Right lobe of liver (tissue), 4 donors: ENCODE results near the gene ALMS1.

Source experiments
- CTCF ChIP-seq, 4 donors: fragments of 200-600 bp in 3 of 4; fragments of 450-650 bp in 1 of 4; IDR thresholded peaks; one replicate each; pipeline versions ENCODE4 v1.5.1 to v1.8.0; 2016 to 2022; ENCODE audit warnings: antibody characterized with exemption in 4 of 4, mild to moderate bottlenecking in 2 of 4
- POLR2A ChIP-seq: fragments of 450-650 bp; IDR thresholded peaks from one replicate; pipeline ENCODE4 v1.6.1; 2017; ENCODE audit warnings: antibody characterized with exemption, mild to moderate bottlenecking
- donor health status: DM: no; HTN: no; CAD: no.
- donor health status: DM: no; HTN: no; CAD: no.
- donor health status: DM: no; HTN: yes; CAD: no.

GRCh38 chr2:73614105-73614504 lies 228.5 kb downstream of the ALMS1 start:
- no peak for TF ChIP-seq CTCF (IDR thresholded peaks at IDR 0.05)
- TF ChIP-seq POLR2A: no peak
